Neuronal stem cell (in vitro differentiated cells): ENCODE results near the gene ANO1.
A peak's percentile ranks its signal among the peaks of the same experiment; 100 is the strongest.

ENCODE experiments used
- DNase-seq: peaks from one replicate; pipeline ENCODE4 v3.0.0-alpha.2; 2013; ENCODE audit warnings: low spot score
- H2AFZ ChIP-seq: one replicate; pipeline ENCODE4 v1.6.1; 2013; ENCODE audit warnings: mild to moderate bottlenecking, low read length, inconsistent platforms
- H2AK5ac ChIP-seq: 2 replicates; pipeline ENCODE4 v1.6.1; 2013; ENCODE audit warnings: low read depth, mild to moderate bottlenecking, inconsistent platforms, low read length, moderate library complexity, mixed read lengths
- H2BK120ac ChIP-seq: 2 replicates; pipeline ENCODE4 v1.6.1; 2013; ENCODE audit warnings: low read depth, mild to moderate bottlenecking, inconsistent platforms, low read length, moderate library complexity, mixed read lengths
- H2BK12ac ChIP-seq: one replicate; pipeline ENCODE4 v1.6.1; 2013; ENCODE audit warnings: low read length, inconsistent platforms
- H2BK15ac ChIP-seq: 2 replicates; pipeline ENCODE4 v1.6.1; 2013; ENCODE audit warnings: mild to moderate bottlenecking, low read length, inconsistent platforms, mixed read lengths
- H2BK5ac ChIP-seq: one replicate; pipeline ENCODE4 v1.6.1; 2013; ENCODE audit warnings: inconsistent platforms, mild to moderate bottlenecking, low read length, moderate library complexity
- H3K14ac ChIP-seq: one replicate; pipeline ENCODE4 v1.6.1; 2013; ENCODE audit warnings: low read length, inconsistent platforms
- H3K18ac ChIP-seq: 2 replicates; pipeline ENCODE4 v1.6.1; 2013; ENCODE audit warnings: low read length, inconsistent platforms
- H3K23ac ChIP-seq: 2 replicates; pipeline ENCODE4 v1.6.1; 2013; ENCODE audit warnings: low read depth, mild to moderate bottlenecking, mixed read lengths, low read length, inconsistent platforms; ENCODE audit not compliant: poor library complexity
- H3K27ac ChIP-seq: replicated peaks from 3 replicates; pipeline ENCODE4 v1.5.1; 2013; ENCODE audit warnings: low read length, inconsistent platforms
- H3K27me3 ChIP-seq, 3 experiments: 2 replicates each; pipeline ENCODE4 v1.6.1; 2013; ENCODE audit warnings: low read length in 3 of 3, mild to moderate bottlenecking in 2 of 3, inconsistent platforms in 1 of 3, low read depth in 1 of 3, mixed read lengths in 1 of 3, moderate library complexity in 1 of 3; ENCODE audit not compliant: control insufficient read depth in 3 of 3, insufficient read depth in 3 of 3
- H3K36me3 ChIP-seq, 2 donors: replicated peaks in 1 of 2; 2 replicates each; pipeline ENCODE4 v1.6.1; 2013; ENCODE audit warnings: low read length in 2 of 2; ENCODE audit not compliant: control insufficient read depth in 2 of 2, insufficient read depth in 2 of 2
- H3K4ac ChIP-seq: 2 replicates; pipeline ENCODE4 v1.6.1; 2013; ENCODE audit warnings: inconsistent platforms, mild to moderate bottlenecking, low read length, moderate library complexity
- H3K4me1 ChIP-seq, 2 donors: 1 replicate in 1 of 2; 2 replicates in 1 of 2; pipeline ENCODE4 v1.6.1; 2013; ENCODE audit warnings: low read length in 2 of 2, low read depth in 1 of 2; ENCODE audit not compliant: control insufficient read depth in 2 of 2, insufficient read depth in 1 of 2
- H3K4me2 ChIP-seq: one replicate; pipeline ENCODE4 v1.6.1; 2013; ENCODE audit warnings: mild to moderate bottlenecking, low read length, inconsistent platforms; ENCODE audit not compliant: insufficient read depth, poor library complexity, severe bottlenecking
- H3K4me3 ChIP-seq, 2 donors: 2 replicates each; pipeline ENCODE4 v1.5.1; 2013; ENCODE audit warnings: low read length in 2 of 2, mild to moderate bottlenecking in 2 of 2, inconsistent platforms in 1 of 2, moderate library complexity in 1 of 2
- H3K79me1 ChIP-seq: one replicate; pipeline ENCODE4 v1.6.1; 2013; ENCODE audit warnings: low read depth, mild to moderate bottlenecking, inconsistent platforms, low read length, moderate library complexity
- H3K9ac ChIP-seq: one replicate; pipeline ENCODE4 v1.6.1; 2013; ENCODE audit warnings: mild to moderate bottlenecking, low read depth, low read length, inconsistent platforms; ENCODE audit not compliant: poor library complexity
- H3K9me3 ChIP-seq, 2 donors: replicated peaks in 1 of 2; 2 replicates each; pipeline versions ENCODE3 to v1.6.1; 2013; ENCODE audit warnings: low read length in 2 of 2, mild to moderate bottlenecking in 2 of 2, inconsistent platforms in 1 of 2, low read depth in 1 of 2, mixed read lengths in 1 of 2, moderate library complexity in 1 of 2; ENCODE audit not compliant: control insufficient read depth in 2 of 2, insufficient read depth in 1 of 2
- H4K8ac ChIP-seq: one replicate; pipeline ENCODE4 v1.6.1; 2013; ENCODE audit warnings: low read depth, mild to moderate bottlenecking, inconsistent platforms, low read length, moderate library complexity
- H4K91ac ChIP-seq: one replicate; pipeline ENCODE4 v1.6.1; 2013; ENCODE audit warnings: low read length, low read depth, mild to moderate bottlenecking, inconsistent platforms; ENCODE audit not compliant: poor library complexity
- WGBS, 2 donors: extraction: QIAGEN DNeasy Blood & Tissue Kit; methylation state at CpG; one replicate each; pipeline ENCODE4 v1.1.7; 2013; ENCODE audit warnings: missing lambda C conversion rate in 2 of 2, mixed read lengths in 1 of 2; ENCODE audit not compliant: insufficient read length in 2 of 2, insufficient replicate concordance in 1 of 2; ENCODE audit errors: extremely low coverage in 2 of 2; 5-methylcytosine and 5-hydroxymethylcytosine counted together

The ANO1 gene

GRCh38 chr11:70066628-70067027 lies 11.5 kb upstream of the ANO1 start:
- DNase-seq = no peak
- no peak overlapping the region for H2AFZ ChIP-seq
- H3K18ac ChIP-seq = peak overlapping the region; percentile 65
- no peak overlapping the region for H2BK12ac ChIP-seq
- no peak overlapping the region for H2BK15ac ChIP-seq
- H3K4me1 ChIP-seq = peaks cover 2 to 13% of the 10 kb centered on the region in 2 donors
- peaks cover 0 to 48% (median 0%) of the 10 kb centered on the region in 3 experiments for H3K27me3 ChIP-seq
- H3K4me2 ChIP-seq = no peak overlapping the region
- no peak overlapping the region for H4K8ac ChIP-seq
- H3K9me3 ChIP-seq = no peaks in the 10 kb centered on the region
- H3K9ac ChIP-seq = no peak overlapping the region
- WGBS, 2 donors = no CpG with 5 or more reads among the region's 13 CpGs
- H2BK5ac ChIP-seq = no peak overlapping the region
- H2AK5ac ChIP-seq = peak overlapping the region; percentile 57
- H3K4ac ChIP-seq = no peak overlapping the region
- no peak overlapping the region for H2BK120ac ChIP-seq
- H3K27ac ChIP-seq = no peak overlapping the region
- no peak overlapping the region for H3K23ac ChIP-seq
- H4K91ac ChIP-seq = no peak overlapping the region
- H3K14ac ChIP-seq = no peak overlapping the region
- no peak overlapping the region for H3K4me3 ChIP-seq
- H3K36me3 ChIP-seq = no peaks in the 10 kb centered on the region
- H3K79me1 ChIP-seq = no peaks in the 10 kb centered on the region

GRCh38 chr11:70067036-70067435 lies 11.1 kb upstream of the ANO1 start:
- no peak overlapping the region for H3K9ac ChIP-seq
- no peak overlapping the region for H2BK5ac ChIP-seq
- H2BK15ac ChIP-seq = no peak overlapping the region
- H3K27me3 ChIP-seq = peaks cover 0 to 52% (median 3%) of the 10 kb centered on the region in 3 experiments
- H2AK5ac ChIP-seq = peak overlapping the region; percentile 30
- no peak overlapping the region for H3K4me2 ChIP-seq
- no peak overlapping the region for H3K18ac ChIP-seq
- WGBS, 2 donors = no CpG with 5 or more reads among the region's 8 CpGs
- H3K23ac ChIP-seq = no peak overlapping the region
- DNase-seq = no peak
- no peak overlapping the region for H2BK12ac ChIP-seq
- H4K91ac ChIP-seq = no peak overlapping the region
- H2BK120ac ChIP-seq = no peak overlapping the region
- H3K14ac ChIP-seq = no peak overlapping the region
- no peak overlapping the region for H2AFZ ChIP-seq
- no peak overlapping the region for H3K4me3 ChIP-seq
- no peak overlapping the region for H3K4ac ChIP-seq
- H3K4me1 ChIP-seq = peaks cover 2 to 13% of the 10 kb centered on the region in 2 donors
- H3K36me3 ChIP-seq = no peaks in the 10 kb centered on the region
- H3K9me3 ChIP-seq = no peaks in the 10 kb centered on the region
- H3K27ac ChIP-seq = no peak overlapping the region
- no peak overlapping the region for H4K8ac ChIP-seq
- H3K79me1 ChIP-seq = no peaks in the 10 kb centered on the region

DNA sequence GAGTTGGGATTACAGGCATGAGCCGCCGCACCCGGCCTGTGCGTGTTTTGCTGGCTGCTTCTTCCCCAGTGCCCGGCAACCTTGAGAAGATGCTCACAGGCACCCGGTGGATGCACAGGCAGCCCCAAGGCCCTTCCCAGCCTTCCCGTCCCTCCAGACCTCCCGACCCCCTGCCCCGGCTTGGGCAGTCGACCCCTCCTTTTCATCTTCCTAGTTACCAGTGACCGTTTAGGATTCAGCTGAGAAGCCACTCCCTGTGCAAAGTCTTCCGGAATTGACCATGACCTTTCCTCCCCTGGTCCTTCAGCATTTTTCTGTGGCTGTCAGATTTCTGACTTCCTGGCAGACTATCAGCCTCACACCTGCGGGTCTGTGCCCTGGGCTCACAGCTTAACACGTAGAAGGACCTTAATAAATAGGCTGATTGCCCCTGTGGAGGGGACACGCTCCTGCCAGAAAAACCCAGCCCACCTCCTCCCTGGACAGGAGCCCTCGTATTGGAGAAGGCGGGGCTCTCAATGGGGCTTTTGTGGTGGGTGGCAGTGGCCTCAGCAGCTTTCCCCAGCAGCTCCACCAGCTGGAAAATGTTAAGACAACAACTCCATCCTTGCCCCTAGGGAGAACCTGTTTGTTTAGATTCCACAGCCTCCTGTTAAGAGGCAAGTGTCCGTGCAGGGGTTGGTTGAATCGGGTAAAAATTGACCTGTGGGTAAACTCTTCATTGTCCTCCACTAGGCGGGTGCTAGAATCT lies 10.4 kb upstream of the ANO1 start:
- Histone ChIP-seq H4K8ac (no peak overlapping the region), H3K27ac (no peak overlapping the region), H3K36me3 (no peaks in the 10 kb centered on the region), H3K9ac (no peak overlapping the region), H3K4me2 (no peak overlapping the region), H3K4ac (no peak overlapping the region), H3K4me3 (no peak overlapping the region), H3K9me3 (no peaks in the 10 kb centered on the region), H3K27me3 (peaks cover under 1 to 60% (median 9%) of the 10 kb centered on the region in 3 experiments), H3K23ac (no peak overlapping the region), H3K4me1 (peaks cover 2 to 13% of the 10 kb centered on the region in 2 donors), H3K79me1 (no peaks in the 10 kb centered on the region), H2AK5ac (no peak overlapping the region), H3K18ac (no peak overlapping the region), H2BK15ac (no peak overlapping the region), H2AFZ (no peak overlapping the region), H2BK12ac (no peak overlapping the region), H3K14ac (no peak overlapping the region), H2BK120ac (no peak overlapping the region), H2BK5ac (no peak overlapping the region), H4K91ac (no peak overlapping the region)
- peak; percentile 41 for DNase-seq
- no CpG with 5 or more reads among the region's 20 CpGs for WGBS, 2 donors

DNA sequence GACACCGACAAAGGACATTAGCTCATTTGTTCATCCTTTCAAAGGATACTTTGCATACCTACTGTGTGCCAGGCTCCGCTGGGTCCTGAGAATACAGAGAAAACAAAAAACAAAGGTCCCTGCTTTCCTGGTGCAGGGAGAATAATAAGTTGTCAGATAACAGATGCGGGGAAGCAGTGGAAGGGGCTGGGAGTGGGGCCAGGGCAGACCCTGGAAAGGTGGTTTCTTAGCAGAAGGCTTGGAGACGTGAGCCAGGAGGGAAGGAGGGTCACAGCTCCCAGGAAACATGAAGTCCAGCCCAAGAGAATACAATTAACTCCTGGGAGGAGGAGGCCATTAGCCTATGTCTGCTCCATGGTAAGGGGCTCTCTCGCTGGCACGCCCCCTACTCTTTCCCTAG lies 9.8 kb upstream of the ANO1 start:
- Histone ChIP-seq H3K9me3 (no peaks in the 10 kb centered on the region), H3K23ac (no peak overlapping the region), H3K27ac (peak overlapping the region; percentile 12), H2BK5ac (no peak overlapping the region), H3K4me2 (no peak overlapping the region), H4K91ac (no peak overlapping the region), H2BK120ac (no peak overlapping the region), H4K8ac (no peak overlapping the region), H3K4me1 (peaks cover 2 to 13% of the 10 kb centered on the region in 2 donors), H3K4ac (no peak overlapping the region), H3K14ac (no peak overlapping the region), H3K9ac (no peak overlapping the region), H3K27me3 (peaks cover 4 to 64% (median 15%) of the 10 kb centered on the region in 3 experiments), H2BK12ac (no peak overlapping the region), H2AFZ (no peak overlapping the region), H2BK15ac (no peak overlapping the region), H2AK5ac (no peak overlapping the region), H3K36me3 (no peaks in the 10 kb centered on the region), H3K79me1 (no peaks in the 10 kb centered on the region), H3K18ac (no peak overlapping the region), H3K4me3 (no peak overlapping the region)
- DNase-seq = no peak
- WGBS, 2 donors = no CpG with 5 or more reads among the region's 6 CpGs
